Activated CD4-positive, CD25-positive, alpha-beta regulatory T cell (primary cell): ENCODE data around the gene OR5A2.
"Not testable (repeated sequence)": the region's sequence is repeated elsewhere in the genome, so short reads cannot be mapped to it uniquely, and the experiment has no call there.

Experiments used
- DNase-seq, 4 experiments: peaks; one replicate each; lab custom pipeline; 2025; lab: John Stamatoyannopoulos, UW

OR5A2 gene

GRCh38 chr11:59426361-59427067 is at the start of gene OR5A2:
Gene OR5A2, minus strand, starts transcription at chr11:59426413. Its CDS starts 3,460 bp downstream, at chr11:59422953.
- no peak for DNase-seq

- DNase-seq, result no peak
Measured at GRCh38 chr11:59475176-59475575, 49.0 kb upstream of the OR5A2 start.

GRCh38 chr11:59473015-59473414 is 46.8 kb upstream of the OR5A2 start, which contains the start of gene OR4D10:
Gene OR4D10, plus strand, starts transcription at chr11:59473315. Its CDS starts 4,115 bp downstream, at chr11:59477430.
- no peak for DNase-seq

GRCh38 chr11:59463190-59463641 is 37.0 kb upstream of the OR5A2 start:
- DNase-seq, result no peak

- no peak for DNase-seq
Measured at GRCh38 chr11:59459916-59460315, 33.7 kb upstream of the OR5A2 start.

GRCh38 chr11:59456661-59457060 is 30.4 kb upstream of the OR5A2 start, which contains the start of gene OR4D6:
Gene OR4D6, plus strand, starts transcription at chr11:59456961. Its CDS starts 0 bp downstream, at chr11:59456961.
- DNase-seq, result no peak

- no peak for DNase-seq
Measured at GRCh38 chr11:59448484-59448883, 22.3 kb upstream of the OR5A2 start.

GRCh38 chr11:59445624-59446023 is 19.4 kb upstream of the OR5A2 start:
- not testable (repeated sequence) for DNase-seq

- no peak for DNase-seq
Measured at GRCh38 chr11:59437770-59438169, 11.6 kb upstream of the OR5A2 start.

- no peak for DNase-seq
Measured at GRCh38 chr11:59436169-59436568, 10.0 kb upstream of the OR5A2 start, which contains the start of gene OR5A1. Gene OR5A1, plus strand, starts transcription at chr11:59436469. Its CDS starts 6,700 bp downstream, at chr11:59443169.

- no peak for DNase-seq
Measured at GRCh38 chr11:59429924-59430516, 3.8 kb upstream of the OR5A2 start.

GRCh38 chr11:59427068-59427382 is 812 bp upstream of the OR5A2 start:
- DNase-seq, result no peak

GRCh38 chr11:59425131-59425530 is 1.1 kb downstream of the OR5A2 start:
- DNase-seq, result no peak

GRCh38 chr11:59423835-59424234 is 2.4 kb downstream of the OR5A2 start:
- DNase-seq, result no peak

- DNase-seq, result no peak
Measured at GRCh38 chr11:59418156-59418555, 8.1 kb downstream of the OR5A2 start.

- no peak for DNase-seq
Measured at GRCh38 chr11:59417023-59417422, 9.2 kb downstream of the OR5A2 start.

GRCh38 chr11:59416613-59417012 is 9.6 kb downstream of the OR5A2 start:
- DNase-seq, result no peak

- no peak for DNase-seq
Measured at GRCh38 chr11:59415111-59415510, 11.1 kb downstream of the OR5A2 start.

GRCh38 chr11:59413646-59414045 is 12.6 kb downstream of the OR5A2 start:
- no peak for DNase-seq

GRCh38 chr11:59403546-59403945 is 22.7 kb downstream of the OR5A2 start:
- no peak for DNase-seq

- no peak for DNase-seq
Measured at GRCh38 chr11:59401262-59401552, 25.0 kb downstream of the OR5A2 start.

- DNase-seq, result no peak
Measured at GRCh38 chr11:59400461-59401261, 25.6 kb downstream of the OR5A2 start.

- no peak for DNase-seq
Measured at GRCh38 chr11:59394186-59394585, 32.0 kb downstream of the OR5A2 start.
